Trophoblast cell (in vitro differentiated cells and primary cell): ENCODE results near the gene PAMR1.

ENCODE experiments used
- DNase-seq, 2 donors: peaks; one replicate each; pipeline ENCODE4 v3.0.0-alpha.2; 2016
- H2AFZ ChIP-seq: 2 replicates; pipeline ENCODE4 v1.6.1; 2013; ENCODE audit warnings: low read length, moderate library complexity, mild to moderate bottlenecking; ENCODE audit not compliant: insufficient read depth, poor library complexity
- H2AK5ac ChIP-seq: 2 replicates; pipeline ENCODE4 v1.6.1; 2013; ENCODE audit warnings: mild to moderate bottlenecking, low read length
- H2BK120ac ChIP-seq: 2 replicates; pipeline ENCODE4 v1.6.1; 2013; ENCODE audit warnings: low read length, mild to moderate bottlenecking, moderate library complexity; ENCODE audit not compliant: insufficient read depth, poor library complexity
- H2BK12ac ChIP-seq: 2 replicates; pipeline ENCODE4 v1.6.1; 2013; ENCODE audit warnings: mild to moderate bottlenecking, low read length, moderate library complexity
- H2BK5ac ChIP-seq: 2 replicates; pipeline ENCODE4 v1.6.1; 2013; ENCODE audit warnings: low read length, low read depth, moderate library complexity, mild to moderate bottlenecking; ENCODE audit not compliant: poor library complexity
- H3K14ac ChIP-seq: 2 replicates; pipeline ENCODE4 v1.6.1; 2013; ENCODE audit warnings: mild to moderate bottlenecking, low read length
- H3K18ac ChIP-seq: 2 replicates; pipeline ENCODE4 v1.6.1; 2013; ENCODE audit warnings: mild to moderate bottlenecking, low read length
- H3K23ac ChIP-seq: 2 replicates; pipeline ENCODE4 v1.6.1; 2013; ENCODE audit warnings: low read length
- H3K27ac ChIP-seq: 2 replicates; pipeline ENCODE4 v1.5.1; 2013; ENCODE audit warnings: low read depth, mild to moderate bottlenecking, inconsistent platforms, low read length, moderate library complexity
- H3K27me3 ChIP-seq: 2 replicates; pipeline ENCODE4 v1.6.1; 2013; ENCODE audit warnings: inconsistent platforms, mild to moderate bottlenecking, low read length, moderate library complexity; ENCODE audit not compliant: insufficient read depth
- H3K36me3 ChIP-seq, 2 experiments: 1 replicate in 1 of 2; 2 replicates in 1 of 2; pipeline ENCODE4 v1.6.1; 2013; ENCODE audit warnings: low read length in 2 of 2, mild to moderate bottlenecking in 2 of 2, moderate library complexity in 1 of 2; ENCODE audit not compliant: insufficient read depth in 2 of 2, control insufficient read depth in 1 of 2
- H3K4ac ChIP-seq: 2 replicates; pipeline ENCODE4 v1.6.1; 2013; ENCODE audit warnings: low read depth, mild to moderate bottlenecking, low read length, moderate library complexity
- H3K4me1 ChIP-seq, 2 experiments: 1 replicate in 1 of 2; 2 replicates in 1 of 2; pipeline ENCODE4 v1.6.1; 2013; ENCODE audit warnings: low read length in 2 of 2, mild to moderate bottlenecking in 2 of 2, moderate library complexity in 1 of 2; ENCODE audit not compliant: insufficient read depth in 2 of 2, control insufficient read depth in 1 of 2
- H3K4me2 ChIP-seq: 2 replicates; pipeline ENCODE4 v1.6.1; 2013; ENCODE audit warnings: inconsistent platforms, mild to moderate bottlenecking, low read length, moderate library complexity
- H3K4me3 ChIP-seq: 2 replicates; pipeline ENCODE4 v1.5.1; 2013; ENCODE audit warnings: mild to moderate bottlenecking, low read depth, low read length, inconsistent platforms
- H3K79me1 ChIP-seq: one replicate; pipeline ENCODE4 v1.6.1; 2013; ENCODE audit warnings: low read length
- H3K79me2 ChIP-seq: 2 replicates; pipeline ENCODE4 v1.6.1; 2013; ENCODE audit warnings: low read length, mild to moderate bottlenecking; ENCODE audit not compliant: control insufficient read depth, insufficient read depth, poor library complexity
- H3K9ac ChIP-seq: 2 replicates; pipeline ENCODE4 v1.6.1; 2013; ENCODE audit warnings: mild to moderate bottlenecking, low read length
- H3K9me3 ChIP-seq: 2 replicates; pipeline ENCODE4 v1.6.1; 2013; ENCODE audit warnings: low read depth, mild to moderate bottlenecking, control low read depth, inconsistent platforms, low read length; ENCODE audit not compliant: insufficient read depth
- H4K12ac ChIP-seq: 2 replicates; pipeline ENCODE4 v1.6.1; 2013; ENCODE audit warnings: low read depth, mild to moderate bottlenecking, low read length, moderate library complexity
- H4K8ac ChIP-seq: 2 replicates; pipeline ENCODE4 v1.6.1; 2013; ENCODE audit warnings: low read depth, mild to moderate bottlenecking, low read length, moderate library complexity
- H4K91ac ChIP-seq: one replicate; pipeline ENCODE4 v1.6.1; 2013; ENCODE audit warnings: low read depth, mild to moderate bottlenecking, low read length, moderate library complexity
- WGBS: extraction: QIAGEN DNeasy Blood & Tissue Kit; methylation state at CpG from one replicate; pipeline ENCODE4 v1.1.7; 2013; ENCODE audit warnings: missing lambda C conversion rate; ENCODE audit not compliant: insufficient read length, insufficient coverage; ENCODE audit errors: extremely low coverage; 5-methylcytosine and 5-hydroxymethylcytosine counted together

PAMR1 gene

GRCh38 chr11:35389112-35389511, 136.3 kb downstream of the PAMR1 start:
- no CpG with 5 or more reads among the region's 1 CpG for WGBS
- H2BK5ac ChIP-seq, result no peak overlapping the region
- H4K12ac ChIP-seq, result no peak overlapping the region
- H4K8ac ChIP-seq, result no peak overlapping the region
- no peak overlapping the region for H3K4me3 ChIP-seq
- no peaks in the 10 kb centered on the region for H3K4me1 ChIP-seq
- H3K79me1 ChIP-seq, result no peaks in the 10 kb centered on the region
- H3K9ac ChIP-seq, result no peak overlapping the region
- H2BK120ac ChIP-seq, result no peak overlapping the region
- no peak overlapping the region for H2AK5ac ChIP-seq
- no peaks in the 10 kb centered on the region for H3K9me3 ChIP-seq
- no peaks in the 10 kb centered on the region for H3K36me3 ChIP-seq
- H3K4me2 ChIP-seq, result no peak overlapping the region
- no peak overlapping the region for H3K27ac ChIP-seq
- H2BK12ac ChIP-seq, result no peak overlapping the region
- no peak overlapping the region for H2AFZ ChIP-seq
- no peak overlapping the region for H3K4ac ChIP-seq
- H3K27me3 ChIP-seq, result no peaks in the 10 kb centered on the region
- no peak overlapping the region for H3K14ac ChIP-seq
- H3K18ac ChIP-seq, result no peak overlapping the region
- no peaks in the 10 kb centered on the region for H3K79me2 ChIP-seq
- no peak overlapping the region for H3K23ac ChIP-seq
- no peak overlapping the region for H4K91ac ChIP-seq
- DNase-seq, result no peak

DNA sequence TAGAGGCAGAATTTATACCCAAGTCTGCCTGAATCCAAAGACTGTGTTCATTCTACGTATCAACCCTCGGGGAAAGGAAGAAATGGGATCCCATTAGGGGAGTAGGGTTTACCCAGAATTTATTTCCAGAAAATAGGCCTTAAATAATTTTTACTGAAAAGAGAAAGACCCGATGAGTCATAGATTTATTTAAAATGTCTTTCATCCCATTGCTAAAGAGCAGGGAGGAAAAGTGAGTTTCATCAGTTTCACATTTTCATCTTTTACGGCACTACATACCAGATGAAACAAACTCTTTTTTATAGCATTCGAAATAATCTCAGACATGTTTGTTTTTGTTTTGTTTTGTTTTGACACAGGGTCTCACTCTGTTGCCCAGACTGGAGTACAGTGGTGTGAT, 137.4 kb downstream of the PAMR1 start:
- Histone ChIP-seq H2AK5ac (no peak overlapping the region), H3K4me2 (no peak overlapping the region), H3K4me1 (no peaks in the 10 kb centered on the region), H3K23ac (no peak overlapping the region), H3K36me3 (no peaks in the 10 kb centered on the region), H3K4me3 (no peak overlapping the region), H3K4ac (no peak overlapping the region), H3K79me2 (no peaks in the 10 kb centered on the region), H4K8ac (no peak overlapping the region), H3K27ac (no peak overlapping the region), H3K9ac (no peak overlapping the region), H2BK120ac (no peak overlapping the region), H3K18ac (no peak overlapping the region), H4K91ac (no peak overlapping the region), H3K27me3 (no peaks in the 10 kb centered on the region), H3K14ac (no peak overlapping the region), H4K12ac (no peak overlapping the region), H2AFZ (no peak overlapping the region), H3K79me1 (no peaks in the 10 kb centered on the region), H2BK12ac (no peak overlapping the region), H3K9me3 (no peaks in the 10 kb centered on the region), H2BK5ac (no peak overlapping the region)
- no CpG with 5 or more reads among the region's 5 CpGs for WGBS
- no peak for DNase-seq

GRCh38 chr11:35387111-35387982, 138.1 kb downstream of the PAMR1 start:
- H4K91ac ChIP-seq, result no peak overlapping the region
- no peak overlapping the region for H3K4ac ChIP-seq
- H3K79me1 ChIP-seq, result no peaks in the 10 kb centered on the region
- DNase-seq, result no peak
- H3K4me2 ChIP-seq, result no peak overlapping the region
- no peak overlapping the region for H3K23ac ChIP-seq
- no peaks in the 10 kb centered on the region for H3K79me2 ChIP-seq
- H3K14ac ChIP-seq, result no peak overlapping the region
- no peak overlapping the region for H3K18ac ChIP-seq
- no peak overlapping the region for H2AK5ac ChIP-seq
- H3K36me3 ChIP-seq, result no peaks in the 10 kb centered on the region
- H3K4me1 ChIP-seq, result no peaks in the 10 kb centered on the region
- H3K9me3 ChIP-seq, result no peaks in the 10 kb centered on the region
- H2AFZ ChIP-seq, result no peak overlapping the region
- no peak overlapping the region for H3K4me3 ChIP-seq
- WGBS, result no CpG with 5 or more reads among the region's 4 CpGs
- no peak overlapping the region for H2BK12ac ChIP-seq
- no peak overlapping the region for H2BK5ac ChIP-seq
- no peak overlapping the region for H2BK120ac ChIP-seq
- no peak overlapping the region for H4K8ac ChIP-seq
- H3K9ac ChIP-seq, result no peak overlapping the region
- H3K27ac ChIP-seq, result no peak overlapping the region
- H4K12ac ChIP-seq, result no peak overlapping the region
- no peaks in the 10 kb centered on the region for H3K27me3 ChIP-seq

GRCh38 chr11:35383953-35384352, 141.5 kb downstream of the PAMR1 start:
- Histone ChIP-seq H3K27ac (no peak overlapping the region), H3K4me2 (no peak overlapping the region), H3K36me3 (no peaks in the 10 kb centered on the region), H4K12ac (no peak overlapping the region), H3K4ac (no peak overlapping the region), H2AK5ac (no peak overlapping the region), H3K9ac (no peak overlapping the region), H3K23ac (no peak overlapping the region), H2AFZ (no peak overlapping the region), H3K79me1 (no peaks in the 10 kb centered on the region), H2BK12ac (no peak overlapping the region), H3K79me2 (no peaks in the 10 kb centered on the region), H3K18ac (no peak overlapping the region), H3K9me3 (no peaks in the 10 kb centered on the region), H3K4me1 (no peaks in the 10 kb centered on the region), H3K14ac (no peak overlapping the region), H3K27me3 (no peaks in the 10 kb centered on the region), H4K91ac (no peak overlapping the region), H2BK5ac (no peak overlapping the region), H3K4me3 (no peak overlapping the region), H4K8ac (no peak overlapping the region), H2BK120ac (no peak overlapping the region)
- no peak for DNase-seq
- WGBS, result no CpG with 5 or more reads among the region's 5 CpGs
